ENCODE data around the gene PLEKHG3.

The PLEKHG3 gene

DNA sequence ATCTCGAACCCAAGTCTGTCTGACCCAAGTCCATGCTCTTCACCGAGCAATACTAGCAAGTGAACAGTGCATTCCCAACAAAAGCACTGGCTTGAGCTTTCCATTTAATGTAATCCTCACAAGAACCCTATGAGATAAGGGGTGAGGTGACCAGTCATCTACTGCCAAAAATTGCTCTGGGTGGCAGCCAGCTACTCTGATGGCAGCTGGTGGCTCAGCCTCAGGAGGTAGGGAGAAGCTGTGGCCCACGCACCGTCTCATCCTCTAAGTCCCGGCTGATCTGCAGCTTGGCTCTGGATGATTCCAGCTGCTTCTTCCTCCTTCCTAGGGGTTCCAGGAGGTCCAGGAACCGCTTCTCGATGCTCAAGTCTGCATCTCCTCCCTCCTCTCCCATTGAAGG, 75.2 kb downstream of the PLEKHG3 start:
- TF ChIP-seq ZBTB7A (IDR thresholded peaks at IDR 0.05; ENCODE audit: low read depth) (no peak), TCF12 (IDR thresholded peaks at IDR 0.05; ENCODE audit: low read depth) (no peak), MAX (IDR thresholded peaks at IDR 0.05) (no peak), YY1 (IDR thresholded peaks at IDR 0.05; ENCODE audit: low read depth) (no peak), REST (IDR thresholded peaks at IDR 0.05; ENCODE audit: low read depth) (no peak), RAD21 (IDR thresholded peaks at IDR 0.05; ENCODE audit: low read depth) (no peak), EGR1 (IDR thresholded peaks at IDR 0.05) (no peak), USF1 (IDR thresholded peaks at IDR 0.05) (no peak), TEAD4 (IDR thresholded peaks at IDR 0.05) (no peak), NFIC (IDR thresholded peaks at IDR 0.05) (no peak), FOXM1 (IDR thresholded peaks at IDR 0.05; ENCODE audit: borderline replicate concordance, low read depth) (no peak), CEBPB (IDR thresholded peaks at IDR 0.05) (no peak), TAF1 (IDR thresholded peaks at IDR 0.05; ENCODE audit: low read depth) (no peak), EP300 (IDR thresholded peaks at IDR 0.05; ENCODE audit: borderline replicate concordance) (no peak), CREB1 (IDR thresholded peaks at IDR 0.05; ENCODE audit: low read depth) (no peak)

- TF ChIP-seq TAF1 (IDR thresholded peaks at IDR 0.05; ENCODE audit: low read depth) (no peak), YY1 (IDR thresholded peaks at IDR 0.05; ENCODE audit: low read depth) (no peak), REST (IDR thresholded peaks at IDR 0.05; ENCODE audit: low read depth) (no peak), CEBPB (IDR thresholded peaks at IDR 0.05) (no peak), MAX (IDR thresholded peaks at IDR 0.05) (no peak), CREB1 (IDR thresholded peaks at IDR 0.05; ENCODE audit: low read depth) (no peak), RAD21 (IDR thresholded peaks at IDR 0.05; ENCODE audit: low read depth) (no peak), ZBTB7A (IDR thresholded peaks at IDR 0.05; ENCODE audit: low read depth) (no peak), FOXM1 (IDR thresholded peaks at IDR 0.05; ENCODE audit: borderline replicate concordance, low read depth) (no peak), TEAD4 (IDR thresholded peaks at IDR 0.05) (no peak), EGR1 (IDR thresholded peaks at IDR 0.05) (no peak), TCF12 (IDR thresholded peaks at IDR 0.05; ENCODE audit: low read depth) (no peak)
These were observed 78.0 kb downstream of the PLEKHG3 start for GRCh38 chr14:64782196-64782595.

- TF ChIP-seq MAX (IDR thresholded peaks at IDR 0.05): no peak
These were observed 79.8 kb downstream of the PLEKHG3 start for GRCh38 chr14:64784006-64784405.

GRCh38 chr14:64786296-64787149, 82.3 kb downstream of the PLEKHG3 start:
- no peak for TF ChIP-seq TEAD4 (IDR thresholded peaks at IDR 0.05)
- no peak for TF ChIP-seq RAD21 (IDR thresholded peaks at IDR 0.05; ENCODE audit: low read depth)
- no peak for TF ChIP-seq ZBTB7A (IDR thresholded peaks at IDR 0.05; ENCODE audit: low read depth)
- no peak for TF ChIP-seq CREB1 (IDR thresholded peaks at IDR 0.05; ENCODE audit: low read depth)
- no peak for TF ChIP-seq CEBPB (IDR thresholded peaks at IDR 0.05)
- no peak for TF ChIP-seq TCF12 (IDR thresholded peaks at IDR 0.05; ENCODE audit: low read depth)
- no peak for TF ChIP-seq YY1 (IDR thresholded peaks at IDR 0.05; ENCODE audit: low read depth)
- no peak for TF ChIP-seq FOXM1 (IDR thresholded peaks at IDR 0.05; ENCODE audit: borderline replicate concordance, low read depth)
- no peak for TF ChIP-seq REST (IDR thresholded peaks at IDR 0.05; ENCODE audit: low read depth)
- TF ChIP-seq EGR1 (IDR thresholded peaks at IDR 0.05): no peak
- no peak for TF ChIP-seq TAF1 (IDR thresholded peaks at IDR 0.05; ENCODE audit: low read depth)
